Right lobe of liver (tissue), 6 donors: ENCODE data around the gene CRACDL. TPM values are rescaled to one million over a fixed set of nuclear protein-coding genes. Genes with fewer than 3 reads are reported as not detected.

Experiments
- ATAC-seq, 4 donors: fragments of 200-7000 bp; cut with Tn5 transposase; one replicate each; pipeline ENCODE4 v1.9.1; 2020; ENCODE audit warnings: mild to moderate bottlenecking in 4 of 4, moderate library complexity in 4 of 4
- DNase-seq, 3 donors: peaks; one replicate each; pipeline ENCODE4 v3.0.0-alpha.2; 2020
- H3K27ac ChIP-seq, 3 donors: fragments of 200-600 bp; one replicate each; pipeline ENCODE4 v1.8.0; 2022
- H3K27me3 ChIP-seq, 2 donors: fragments of 200-600 bp; one replicate each; pipeline ENCODE4 v1.8.0; 2022
- H3K36me3 ChIP-seq, 4 donors: fragments of 200-600 bp; sonication (generic) in 1 of 4; one replicate each; pipeline versions ENCODE4 v1.5.1 to v1.8.0; 2017 to 2022; ENCODE audit warnings: control low read depth in 1 of 4
- H3K4me1 ChIP-seq, 4 donors: fragments of 200-600 bp; sonication (generic) in 1 of 4; one replicate each; pipeline versions ENCODE4 v1.5.1 to v1.8.0; 2017 to 2022; ENCODE audit warnings: control low read depth in 1 of 4
- H3K4me3 ChIP-seq, 3 donors: fragments of 200-600 bp; one replicate each; pipeline ENCODE4 v1.8.0; 2022
- H3K9me3 ChIP-seq, 4 donors: fragments of 200-600 bp; sonication (generic) in 1 of 4; one replicate each; pipeline versions ENCODE4 v1.5.1 to v1.8.0; 2017 to 2022; ENCODE audit warnings: control low read depth in 1 of 4
- POLR2A ChIP-seq: fragments of 450-650 bp; IDR thresholded peaks from one replicate; pipeline ENCODE4 v1.6.1; 2017; ENCODE audit warnings: antibody characterized with exemption, mild to moderate bottlenecking
- WGBS: methylation state at CpG from one replicate; pipeline ENCODE4 v1.1.6; 2018; ENCODE audit warnings: low coverage, low lambda C conversion rate; ENCODE audit not compliant: insufficient coverage; ENCODE audit errors: missing lambda C conversion rate; 5-methylcytosine and 5-hydroxymethylcytosine counted together
- intact Hi-C, 2 donors: fragments of 100-400 bp; cut with DNase I; formaldehyde crosslinking; loops; one replicate each; pipeline versions ENCODE4 v1.11.2 to v1.14.1; 2022
- total RNA-seq, 6 experiments: library from RNA; depleted of rRNA in 2 of 6; stranded (reverse); fragments of >200 nt in 2 of 6; fragmentation: NEBNext Ultra II Directional in 3 of 6; extraction: Animal tissue kit (Norgen Biotek cat#: 25700) in 3 of 6; gene quantifications; one replicate each; pipeline versions ENCODE4 v1.1.0 to v1.2.4, GENCODE V29; 2016 to 2023
- TF ChIP-seq, protein P1 (sequence below), 4 donors: fragments of 200-600 bp in 3 of 4; fragments of 450-650 bp in 1 of 4; IDR thresholded peaks; one replicate each; pipeline versions ENCODE4 v1.5.1 to v1.8.0; 2016 to 2022; ENCODE audit warnings: antibody characterized with exemption in 4 of 4, mild to moderate bottlenecking in 2 of 4
- donor health status: DM: no; HTN: yes; CAD: no.
- donor health status: DM: no; HTN: no; CAD: no.
- donor health status: DM: no; HTN: no; CAD: no.
- donor health status: DM: no; HTN: yes; CAD: no.
- donor health status: DM: no; HTN: yes; CAD: no.

Gene CRACDL
- total RNA-seq, 6 experiments from 2014 or later = 0.12 to 0.56 (median 0.32) TPM

DNA sequence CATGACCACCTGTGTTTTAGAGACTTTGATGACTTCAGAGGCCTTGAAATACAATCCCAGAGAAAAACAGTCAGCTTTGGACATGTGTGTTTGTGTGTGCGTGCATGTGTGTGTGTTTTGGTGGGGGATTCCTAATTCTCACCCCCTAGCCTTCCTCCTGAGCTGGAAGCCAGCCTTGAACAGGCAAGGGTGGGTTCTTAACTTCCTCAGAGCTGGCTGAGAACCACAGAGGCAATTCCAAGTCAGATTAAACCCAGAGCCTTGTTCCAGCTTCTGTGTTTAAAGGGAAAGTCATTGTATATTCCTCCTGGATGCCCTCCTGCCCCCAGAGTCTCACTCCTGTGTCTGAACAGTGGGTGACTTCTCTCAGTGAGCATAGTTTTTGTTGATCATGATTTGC lies 159.9 kb downstream of the CRACDL start:
- DNase-seq (no peak), ATAC-seq (no peak)
- TF ChIP-seq, protein P1, sequence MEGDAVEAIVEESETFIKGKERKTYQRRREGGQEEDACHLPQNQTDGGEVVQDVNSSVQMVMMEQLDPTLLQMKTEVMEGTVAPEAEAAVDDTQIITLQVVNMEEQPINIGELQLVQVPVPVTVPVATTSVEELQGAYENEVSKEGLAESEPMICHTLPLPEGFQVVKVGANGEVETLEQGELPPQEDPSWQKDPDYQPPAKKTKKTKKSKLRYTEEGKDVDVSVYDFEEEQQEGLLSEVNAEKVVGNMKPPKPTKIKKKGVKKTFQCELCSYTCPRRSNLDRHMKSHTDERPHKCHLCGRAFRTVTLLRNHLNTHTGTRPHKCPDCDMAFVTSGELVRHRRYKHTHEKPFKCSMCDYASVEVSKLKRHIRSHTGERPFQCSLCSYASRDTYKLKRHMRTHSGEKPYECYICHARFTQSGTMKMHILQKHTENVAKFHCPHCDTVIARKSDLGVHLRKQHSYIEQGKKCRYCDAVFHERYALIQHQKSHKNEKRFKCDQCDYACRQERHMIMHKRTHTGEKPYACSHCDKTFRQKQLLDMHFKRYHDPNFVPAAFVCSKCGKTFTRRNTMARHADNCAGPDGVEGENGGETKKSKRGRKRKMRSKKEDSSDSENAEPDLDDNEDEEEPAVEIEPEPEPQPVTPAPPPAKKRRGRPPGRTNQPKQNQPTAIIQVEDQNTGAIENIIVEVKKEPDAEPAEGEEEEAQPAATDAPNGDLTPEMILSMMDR (IDR thresholded peaks at IDR 0.05) = no peak
- TF ChIP-seq POLR2A = no peak
- no CpG with 5 or more reads among the region's 1 CpG for WGBS
- H3K27me3 ChIP-seq = no peaks in the 10 kb centered on the region
- no peaks in the 10 kb centered on the region for H3K4me1 ChIP-seq
- H3K9me3 ChIP-seq = no peaks in the 10 kb centered on the region
- intact Hi-C loops = no loop called here
- H3K36me3 ChIP-seq = no peaks in the 10 kb centered on the region
- H3K4me3 ChIP-seq = no peak overlapping the region
- no peak overlapping the region for H3K27ac ChIP-seq

DNA sequence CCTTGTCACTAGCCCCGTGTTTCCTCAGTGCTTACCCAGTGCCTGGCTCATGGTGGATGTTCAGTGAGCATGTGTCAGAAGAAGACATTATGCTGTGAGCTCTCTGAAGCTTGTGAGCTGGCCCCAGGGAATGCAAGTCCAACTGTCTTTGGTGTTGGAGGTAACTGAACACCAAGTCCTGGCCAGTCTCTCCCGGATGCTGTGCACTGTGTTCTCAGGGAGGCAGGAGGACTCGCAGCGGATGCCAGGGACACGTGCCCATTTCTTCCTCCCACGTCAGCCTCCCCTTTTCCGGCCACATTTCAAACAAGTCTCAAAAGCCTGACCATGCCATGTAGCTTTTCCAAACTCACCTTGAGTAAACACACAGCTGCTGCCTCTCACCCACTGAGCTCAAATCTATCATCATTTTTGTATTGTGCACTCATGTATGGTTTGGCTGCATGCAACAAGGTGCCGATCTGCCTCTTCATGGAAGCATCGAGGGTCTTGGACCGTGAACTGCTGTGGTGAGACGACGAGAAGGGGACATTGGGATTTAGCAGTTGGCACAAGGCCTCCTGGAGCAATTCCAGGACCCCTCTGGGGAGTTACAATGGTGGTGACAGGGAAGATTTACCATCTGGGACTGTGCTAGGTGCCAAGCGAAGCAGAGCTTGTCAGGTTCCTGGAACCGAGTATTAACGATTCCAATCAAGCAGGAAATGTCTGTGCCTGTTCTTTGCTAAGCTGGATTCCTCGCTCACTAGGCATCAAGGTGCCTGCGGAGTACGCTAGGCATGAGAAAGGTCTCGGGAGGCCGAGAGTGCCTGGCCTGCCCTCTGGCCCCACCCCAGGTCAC lies 160.7 kb downstream of the CRACDL start:
- H3K4me1 ChIP-seq = no peaks in the 10 kb centered on the region
- no peaks in the 10 kb centered on the region for H3K9me3 ChIP-seq
- H3K27ac ChIP-seq = no peak overlapping the region
- DNase-seq = no peak
- no peaks in the 10 kb centered on the region for H3K27me3 ChIP-seq
- WGBS = 100% methylated on average over 2 of the region's 20 CpGs
- intact Hi-C loops = no loop called here
- TF ChIP-seq POLR2A = no peak
- TF ChIP-seq, protein P1 (IDR thresholded peaks at IDR 0.05) = no peak
- no peaks in the 10 kb centered on the region for H3K36me3 ChIP-seq
- H3K4me3 ChIP-seq = no peak overlapping the region
- no peak for ATAC-seq

DNA sequence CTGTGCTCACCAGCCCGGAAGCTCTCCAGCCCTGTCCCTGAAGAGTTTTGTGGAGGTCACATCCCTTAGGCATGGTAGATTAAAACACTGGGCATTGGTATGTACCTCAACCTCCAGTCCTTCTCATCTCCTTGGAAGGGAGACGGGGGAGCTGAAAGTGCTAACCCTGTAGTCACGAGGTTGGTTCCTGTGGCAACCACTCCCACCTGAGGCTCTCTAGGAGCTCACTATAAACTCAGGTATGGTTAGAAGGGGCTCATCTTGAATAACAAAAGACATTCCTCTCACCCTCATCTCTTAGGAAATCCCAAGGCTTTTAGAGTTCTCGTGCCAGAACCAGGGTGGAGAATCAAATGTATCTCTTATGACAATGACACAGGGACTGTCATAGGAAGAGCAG lies 162.1 kb downstream of the CRACDL start:
- intact Hi-C loops = no loop called here
- DNase-seq (no peak), ATAC-seq (no peak)
- no peaks in the 10 kb centered on the region for H3K4me1 ChIP-seq
- no peaks in the 10 kb centered on the region for H3K9me3 ChIP-seq
- H3K4me3 ChIP-seq = no peak overlapping the region
- no peaks in the 10 kb centered on the region for H3K27me3 ChIP-seq
- TF ChIP-seq, protein P1 (IDR thresholded peaks at IDR 0.05) = no peak
- no peak for TF ChIP-seq POLR2A
- WGBS = 95% methylated on average over 2 of the region's 4 CpGs
- no peak overlapping the region for H3K27ac ChIP-seq
- H3K36me3 ChIP-seq = no peaks in the 10 kb centered on the region

DNA sequence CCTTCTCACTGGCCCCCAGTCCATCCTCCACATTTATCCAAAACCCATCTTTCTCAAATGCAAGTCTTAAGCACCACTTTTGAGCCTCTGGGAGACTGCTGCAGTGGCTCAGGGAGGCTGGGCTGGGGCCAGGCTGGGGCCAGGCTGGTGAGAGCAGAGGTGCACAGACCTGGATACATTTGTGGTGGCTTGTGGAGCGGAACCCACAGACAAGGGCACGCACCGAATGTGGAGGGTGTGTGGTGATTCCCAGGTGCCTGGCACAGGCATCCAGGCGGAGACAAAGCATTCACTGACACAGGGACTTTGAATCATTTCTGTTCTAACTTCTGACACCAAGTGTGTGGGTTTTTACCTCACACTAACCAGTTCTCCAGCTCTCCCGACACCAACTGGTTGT lies 162.9 kb downstream of the CRACDL start:
- no peak overlapping the region for H3K27ac ChIP-seq
- no peaks in the 10 kb centered on the region for H3K4me1 ChIP-seq
- no peak for DNase-seq
- no peak overlapping the region for H3K4me3 ChIP-seq
- H3K9me3 ChIP-seq = no peaks in the 10 kb centered on the region
- intact Hi-C loops = no loop called here
- H3K36me3 ChIP-seq = no peaks in the 10 kb centered on the region
- WGBS = 100% methylated on average over 1 of the region's 5 CpGs
- ATAC-seq = no peak
- H3K27me3 ChIP-seq = no peaks in the 10 kb centered on the region
- TF ChIP-seq POLR2A = no peak
- TF ChIP-seq, protein P1 (IDR thresholded peaks at IDR 0.05) = no peak
